HG03039 (cell line): ENCODE measurements around the gene GHR.

Experiments used
- ATAC-seq: cut with Tn5 transposase; IDR thresholded peaks from one replicate; pipeline ENCODE4 v1.9.1; 2021; ENCODE audit warnings: mild to moderate bottlenecking, moderate library complexity; ENCODE audit not compliant: unreplicated experiment

The GHR gene

GRCh38 chr5:42761791-42762190, 338.6 kb downstream of the GHR start:
- no peak for ATAC-seq

- ATAC-seq, result no peak
Observed at GRCh38 chr5:42767491-42768105, 344.4 kb downstream of the GHR start.

GRCh38 chr5:42768106-42768504, 344.9 kb downstream of the GHR start:
- ATAC-seq, result no peak

DNA sequence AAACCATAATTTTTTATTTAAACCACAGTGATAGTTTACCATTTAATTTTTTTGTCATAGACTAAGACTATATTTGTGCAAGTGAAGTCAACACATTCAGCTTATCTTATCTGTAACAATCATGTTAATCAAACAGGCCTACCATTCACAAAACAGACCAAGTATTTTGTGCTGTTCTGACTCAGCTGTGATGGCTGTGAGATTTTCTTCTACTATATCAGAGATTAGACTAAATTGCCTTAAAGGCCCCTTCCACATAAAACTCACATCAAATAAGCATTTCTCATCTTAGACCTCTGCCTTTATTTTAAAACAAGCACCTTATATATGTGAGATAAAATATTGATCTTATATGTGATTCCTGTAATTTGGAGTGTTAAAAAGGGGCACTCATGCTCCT, 346.8 kb downstream of the GHR start:
- no peak for ATAC-seq
